Psoas muscle (tissue), 8 donors: ENCODE results near the gene SRRT. TPM values are rescaled to one million over a fixed set of nuclear protein-coding genes. Genes with fewer than 3 reads are reported as not detected.

ENCODE experiments used
- ATAC-seq, 4 donors: fragments of 200-7000 bp; cut with Tn5 transposase; one replicate each; pipeline ENCODE4 v1.9.1; 2020; ENCODE audit warnings: moderate library complexity in 3 of 4, mild to moderate bottlenecking in 2 of 4
- DNase-seq, 2 donors: peaks; one replicate each; pipeline ENCODE4 v3.0.0-alpha.2; 2020
- H3K27ac ChIP-seq: fragments of 200-600 bp; one replicate; pipeline ENCODE4 v1.8.0; 2022
- H3K27me3 ChIP-seq, 3 donors: fragments of 200-600 bp in 1 of 3; one replicate each; pipeline versions ENCODE4 v1.6.1 to v1.8.0; 2013 to 2022; ENCODE audit warnings: low read length in 2 of 3, mild to moderate bottlenecking in 2 of 3, moderate library complexity in 1 of 3; ENCODE audit not compliant: insufficient read depth in 3 of 3
- H3K36me3 ChIP-seq, 2 donors: fragments of 200-600 bp in 1 of 2; one replicate each; pipeline versions ENCODE4 v1.6.1 to v1.8.0; 2013 to 2022; ENCODE audit warnings: low read depth in 1 of 2, mild to moderate bottlenecking in 1 of 2, moderate library complexity in 1 of 2; ENCODE audit not compliant: insufficient read depth in 1 of 2
- H3K4me1 ChIP-seq: fragments of 200-600 bp; one replicate; pipeline ENCODE4 v1.8.0; 2022
- H3K4me3 ChIP-seq: fragments of 200-600 bp; one replicate; pipeline ENCODE4 v1.8.0; 2022; ENCODE audit warnings: mild to moderate bottlenecking
- H3K9me3 ChIP-seq: fragments of 200-600 bp; one replicate; pipeline ENCODE4 v1.8.0; 2022
- WGBS, 3 donors: extraction: QIAGEN DNeasy Blood & Tissue Kit; methylation state at CpG; one replicate each; pipeline versions ENCODE4 v1.1.6 to v1.1.7; 2013; 5-methylcytosine and 5-hydroxymethylcytosine counted together
- intact Hi-C, 2 donors: fragments of 100-400 bp; cut with DNase I; formaldehyde crosslinking; loops; one replicate each; pipeline versions ENCODE4 v1.11.0 to v1.14.2; 2022
- polyA plus RNA-seq, 3 donors: library from polyadenylated mRNA; stranded (reverse); fragments of 200-250 nt; gene quantifications; one replicate each; pipeline ENCODE4 v1.2.3, GENCODE V29; 2013
- total RNA-seq, 4 donors: library from RNA; stranded (reverse); fragmentation: NEBNext Ultra II Directional in 2 of 4; extraction: Animal tissue kit (Norgen Biotek cat#: 25700) in 2 of 4; gene quantifications; one replicate each; pipeline versions ENCODE4 v1.2.1 to v1.2.4, GENCODE V29; 2021 to 2023
- TF ChIP-seq, protein P1 (sequence below): fragments of 200-600 bp; IDR thresholded peaks from one replicate; pipeline ENCODE4 v1.8.0; 2022; ENCODE audit warnings: antibody characterized with exemption
- donor health status: healthy with polysubstance abuse.
- donor health status: DM: no; HTN: no; CAD: no; lungs with moderate emphysema.
- donor health status: Bipolar disorder and iron deficiency.
- donor health status: healthy.
- donor health status: DM: yes; HTN: yes; CAD: no.
- donor health status: DM: no; HTN: no; CAD: no.
- donor health status: DM: no; HTN: no; CAD: no.
- donor health status: DM: yes; HTN: yes; CAD: no.

SRRT gene
- total and polyA plus RNA-seq, 7 donors: 46.8 to 79.8 (median 51.2) TPM

GRCh38 chr7:100832281-100832633, 42.6 kb upstream of the SRRT start:
- peaks cover 0 to 25% (median 6%) of the 10 kb centered on the region in 3 donors for H3K27me3 ChIP-seq
- no peak overlapping the region for H3K4me3 ChIP-seq
- H3K4me1 ChIP-seq: no peaks in the 10 kb centered on the region
- intact Hi-C loops: no loop called here
- no peak for ATAC-seq
- TF ChIP-seq, protein P1, sequence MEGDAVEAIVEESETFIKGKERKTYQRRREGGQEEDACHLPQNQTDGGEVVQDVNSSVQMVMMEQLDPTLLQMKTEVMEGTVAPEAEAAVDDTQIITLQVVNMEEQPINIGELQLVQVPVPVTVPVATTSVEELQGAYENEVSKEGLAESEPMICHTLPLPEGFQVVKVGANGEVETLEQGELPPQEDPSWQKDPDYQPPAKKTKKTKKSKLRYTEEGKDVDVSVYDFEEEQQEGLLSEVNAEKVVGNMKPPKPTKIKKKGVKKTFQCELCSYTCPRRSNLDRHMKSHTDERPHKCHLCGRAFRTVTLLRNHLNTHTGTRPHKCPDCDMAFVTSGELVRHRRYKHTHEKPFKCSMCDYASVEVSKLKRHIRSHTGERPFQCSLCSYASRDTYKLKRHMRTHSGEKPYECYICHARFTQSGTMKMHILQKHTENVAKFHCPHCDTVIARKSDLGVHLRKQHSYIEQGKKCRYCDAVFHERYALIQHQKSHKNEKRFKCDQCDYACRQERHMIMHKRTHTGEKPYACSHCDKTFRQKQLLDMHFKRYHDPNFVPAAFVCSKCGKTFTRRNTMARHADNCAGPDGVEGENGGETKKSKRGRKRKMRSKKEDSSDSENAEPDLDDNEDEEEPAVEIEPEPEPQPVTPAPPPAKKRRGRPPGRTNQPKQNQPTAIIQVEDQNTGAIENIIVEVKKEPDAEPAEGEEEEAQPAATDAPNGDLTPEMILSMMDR: no peak
- H3K36me3 ChIP-seq: no peaks in the 10 kb centered on the region
- H3K27ac ChIP-seq: no peak overlapping the region
- no peaks in the 10 kb centered on the region for H3K9me3 ChIP-seq
- no peak for DNase-seq
- WGBS, 3 donors: 90 to 94% (median 92%) methylated on average over 5 of the region's 5 CpGs

DNA sequence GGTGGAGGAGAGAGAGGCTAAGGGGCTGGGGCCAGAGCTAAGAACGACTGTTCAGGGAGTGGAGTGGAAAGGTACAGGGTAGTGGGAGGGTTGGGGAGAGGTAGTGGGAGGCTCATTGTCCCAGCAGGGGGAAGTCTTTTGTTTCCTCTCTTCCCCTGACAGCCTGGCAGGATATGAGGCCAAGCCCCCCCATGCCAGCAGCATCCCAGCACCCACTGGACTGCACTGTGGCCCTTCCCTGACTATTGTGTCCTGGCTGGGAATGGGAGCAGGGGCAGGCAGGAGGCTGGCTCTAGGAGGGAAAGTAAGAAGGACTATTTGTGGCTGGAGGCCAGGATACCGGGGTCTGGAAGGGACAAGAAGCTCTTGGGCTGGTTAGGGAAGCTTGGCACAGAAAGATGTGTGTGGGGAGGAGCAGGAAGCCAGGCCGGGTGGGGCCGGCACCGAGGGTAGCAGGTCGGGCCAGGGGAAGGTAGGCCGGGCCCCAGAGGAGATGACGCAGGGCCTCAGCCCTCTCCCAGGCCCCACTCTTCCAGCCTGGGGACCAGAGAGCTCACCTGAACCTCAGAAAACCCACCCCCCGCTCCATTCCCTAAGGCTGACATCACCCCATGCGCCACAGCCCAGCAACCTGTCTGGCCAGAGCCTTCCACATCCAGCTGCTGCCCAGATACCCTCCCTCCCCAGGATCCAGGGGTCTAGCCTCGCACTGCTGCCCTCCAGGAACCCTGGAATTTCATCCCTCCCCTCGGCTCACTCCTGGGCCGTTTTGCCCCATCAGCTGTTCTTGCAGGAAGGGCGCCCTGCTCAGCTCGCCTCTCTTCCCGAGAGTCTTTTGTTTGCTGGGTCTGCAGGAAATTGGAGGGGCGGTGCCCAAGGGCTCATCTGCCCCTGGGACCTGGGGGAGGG, 38.7 kb upstream of the SRRT start:
- Histone ChIP-seq H3K27ac (peak overlapping the region; percentile 36), H3K36me3 (no peaks in the 10 kb centered on the region), H3K4me3 (no peak overlapping the region), H3K9me3 (no peaks in the 10 kb centered on the region), H3K4me1 (no peaks in the 10 kb centered on the region), H3K27me3 (peaks cover 0 to 4% (median 0%) of the 10 kb centered on the region in 3 donors)
- DNase-seq: peak; percentile 41 to 62
- ATAC-seq: peak; percentile 22 to 50 (median 34)
- 38 to 47% (median 47%) methylated on average over 15 to 17 of the region's 17 CpGs for WGBS, 3 donors
- TF ChIP-seq, protein P1: no peak
- intact Hi-C loops: no loop called here

- peak overlapping the region; percentile 60 for H3K4me3 ChIP-seq
- intact Hi-C loops: no loop called here
- H3K4me1 ChIP-seq: no peaks in the 10 kb centered on the region
- TF ChIP-seq, protein P1: no peak
- H3K9me3 ChIP-seq: no peaks in the 10 kb centered on the region
- H3K27ac ChIP-seq: peak overlapping the region; percentile 73
- WGBS, 3 donors: 27 to 39% (median 35%) methylated on average over 6 of the region's 6 CpGs
- no peak for ATAC-seq
- H3K36me3 ChIP-seq: no peaks in the 10 kb centered on the region
- no peak for DNase-seq
- peaks cover 0 to 4% (median 0%) of the 10 kb centered on the region in 3 donors for H3K27me3 ChIP-seq
Observed at GRCh38 chr7:100836812-100837098, 38.1 kb upstream of the SRRT start.

GRCh38 chr7:100837099-100837836, 37.6 kb upstream of the SRRT start:
- TF ChIP-seq, protein P1: no peak
- Histone ChIP-seq H3K27ac (peak overlapping the region; percentile 73), H3K27me3 (peaks cover 0 to 4% (median 0%) of the 10 kb centered on the region in 3 donors), H3K9me3 (no peaks in the 10 kb centered on the region), H3K4me1 (no peaks in the 10 kb centered on the region), H3K4me3 (peak overlapping the region; percentile 60), H3K36me3 (no peaks in the 10 kb centered on the region)
- ATAC-seq (peak; percentile 96 to 99 (median 98)), DNase-seq (peak; percentile 91 to 95)
- intact Hi-C loops: no loop called here
- WGBS, 3 donors: 2 to 3% (median 2%) methylated on average over 37 of the region's 37 CpGs
